NB4 (cell line): ENCODE measurements around the gene GSTCD.

Source experiments
- DNase-seq: peaks from one replicate; pipeline ENCODE4 v3.0.0; 2010; ENCODE audit warnings: low read depth
- H3K4me3 ChIP-seq: one replicate; pipeline ENCODE4 v1.5.1; 2011; ENCODE audit warnings: mild to moderate bottlenecking, low read depth, low read length, moderate library complexity
- CTCF ChIP-seq: IDR thresholded peaks from one replicate; pipeline ENCODE4 v1.5.1; 2012; ENCODE audit warnings: low read depth, low read length
- MAX ChIP-seq: IDR thresholded peaks from 2 replicates; pipeline ENCODE4 v1.6.1; 2011; ENCODE audit warnings: low read depth, low read length
- MYC ChIP-seq: IDR thresholded peaks from 2 replicates; pipeline ENCODE4 v1.6.1; 2011; ENCODE audit warnings: low read depth, low read length
- POLR2A ChIP-seq: IDR thresholded peaks from 2 replicates; pipeline ENCODE4 v1.6.1; 2011; ENCODE audit warnings: mild to moderate bottlenecking; ENCODE audit not compliant: insufficient read length; ENCODE audit errors: extremely low read depth

GSTCD gene

GRCh38 chr4:105896461-105896942 lies 187.9 kb downstream of the GSTCD start:
- H3K4me3 ChIP-seq = no peak overlapping the region
- no peak for TF ChIP-seq POLR2A
- TF ChIP-seq MYC = no peak
- TF ChIP-seq CTCF = no peak
- TF ChIP-seq MAX = no peak
- no peak for DNase-seq
